Stimulated activated CD4-positive, alpha-beta T cell treated with anti-CD3 and anti-CD28 coated beads, Interleukin-1b, Interleukin-23, amount 100 ng/mL, for 48 hours (primary cell): Measurements from ENCODE around the gene TMEM205.
"Not testable (repeated sequence)": the region's sequence is repeated elsewhere in the genome, so short reads cannot be mapped to it uniquely, and the experiment has no call there.

ENCODE experiments used
- DNase-seq: peaks from one replicate; pipeline ENCODE4 v3.0.0-alpha.2; 2020

The TMEM205 gene

DNA sequence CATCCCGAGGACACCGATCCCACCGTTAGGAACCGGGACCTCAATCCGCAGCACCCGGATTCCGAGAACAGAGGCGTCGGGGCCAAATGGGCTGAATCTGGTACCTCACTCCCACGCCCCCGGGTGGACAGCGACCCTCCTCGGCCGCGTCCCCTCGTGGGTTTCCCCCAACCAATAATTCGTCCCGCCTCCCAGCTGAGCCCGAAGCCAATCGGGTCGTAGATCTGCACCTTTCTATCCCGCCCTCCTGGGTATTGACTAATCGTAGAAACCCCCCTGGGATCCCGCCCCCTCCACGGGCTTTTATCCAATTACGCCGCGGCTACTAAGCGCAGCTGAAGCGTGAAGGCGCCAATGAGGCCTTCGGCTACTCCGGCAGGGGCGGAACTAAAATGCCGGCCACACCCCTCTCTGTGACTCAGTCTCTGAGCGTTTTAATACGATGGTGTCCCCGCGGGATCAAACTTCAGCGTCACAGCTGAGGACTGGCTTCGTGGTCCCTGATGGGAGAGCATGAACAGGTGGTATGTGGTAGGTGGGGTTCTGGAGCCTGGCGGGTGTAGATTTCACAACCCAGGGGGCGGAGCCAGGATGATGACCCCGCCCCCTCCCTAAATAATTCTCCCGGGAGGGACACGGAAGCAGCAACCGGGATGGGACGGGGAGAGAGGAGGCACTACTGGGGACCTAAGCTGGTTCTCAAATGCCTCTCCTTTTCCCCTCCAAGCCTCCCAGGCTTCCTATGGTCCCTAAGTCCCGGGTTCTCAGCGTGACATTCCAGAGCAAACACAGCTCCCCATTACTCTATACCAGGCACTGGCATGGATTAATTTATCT, at the start of gene TMEM205, which contains the start of gene CCDC159:
TSS of gene TMEM205 (minus strand) at position 165 of the 837 bp plus-strand sequence. CDS start 649 bp downstream, outside the sequence.
TSS of gene CCDC159 (plus strand) at position 416 of the 837 bp plus-strand sequence. CDS start at position 504, 88 bp downstream.
- DNase-seq, result peak; percentile 99

GRCh38 chr19:11390933-11391680, 45.0 kb upstream of the TMEM205 start:
- DNase-seq, result no peak

DNA sequence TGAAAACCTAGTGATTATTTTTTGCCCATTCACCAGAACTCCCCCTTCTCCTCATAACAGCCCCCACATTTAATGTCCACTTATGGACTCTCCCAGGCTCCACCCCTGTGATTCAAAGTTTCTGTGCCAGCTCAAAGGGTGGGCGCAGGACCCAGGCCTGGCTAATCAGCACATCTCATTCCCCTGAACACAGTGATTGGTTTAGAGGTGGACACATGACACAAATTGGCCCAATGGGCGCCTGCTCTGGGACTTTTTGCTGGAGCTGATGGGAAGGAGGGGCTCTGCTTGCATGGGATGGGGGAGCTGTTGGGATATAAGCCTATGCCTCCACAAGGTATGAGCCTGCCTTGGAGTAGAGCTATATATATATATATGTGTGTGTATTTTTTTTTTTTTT, 44.3 kb upstream of the TMEM205 start:
- no peak for DNase-seq

DNA sequence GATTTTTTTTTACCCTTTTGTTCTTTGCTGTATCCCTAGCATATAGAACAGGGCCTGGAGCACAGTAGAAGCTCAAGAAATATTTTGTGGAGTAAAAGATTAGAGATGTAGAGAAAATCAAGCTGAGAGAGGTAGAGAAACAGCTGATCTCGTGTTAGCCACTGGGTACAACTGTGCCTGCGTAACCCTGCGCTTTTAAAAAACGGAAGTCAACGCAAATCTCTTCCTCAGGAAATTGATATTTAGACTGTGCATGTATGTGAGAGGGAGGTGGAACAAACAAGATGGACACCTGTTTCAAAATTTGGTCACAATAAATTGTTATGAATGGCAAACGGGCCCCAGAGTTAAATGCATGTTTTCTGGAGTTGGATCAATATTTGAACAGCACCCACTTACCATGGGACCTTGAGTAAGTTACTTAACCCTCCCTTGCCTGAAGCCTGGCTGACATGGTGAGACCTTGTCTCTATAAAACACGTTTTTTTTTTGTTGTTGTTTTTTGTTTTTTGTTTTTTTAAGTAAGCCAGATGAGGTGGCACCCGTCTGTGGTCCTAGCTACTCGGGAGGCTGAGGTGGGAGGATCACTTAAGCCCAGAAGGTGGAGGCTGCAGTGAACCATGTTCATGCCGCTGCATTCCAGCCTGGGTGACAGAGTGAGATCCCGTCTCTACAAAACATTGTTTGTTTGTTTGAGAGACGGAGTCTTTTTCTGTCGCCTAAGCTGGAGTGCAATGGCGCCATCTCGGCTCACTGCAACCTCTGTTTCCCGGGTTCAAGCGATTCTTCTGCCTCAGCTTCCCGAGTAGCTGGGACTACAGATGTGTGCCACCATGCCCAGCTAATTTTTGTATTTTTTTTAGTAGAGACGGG, 41.3 kb upstream of the TMEM205 start:
- no peak for DNase-seq

GRCh38 chr19:11384778-11385129, 38.7 kb upstream of the TMEM205 start:
- DNase-seq, result no peak

DNA sequence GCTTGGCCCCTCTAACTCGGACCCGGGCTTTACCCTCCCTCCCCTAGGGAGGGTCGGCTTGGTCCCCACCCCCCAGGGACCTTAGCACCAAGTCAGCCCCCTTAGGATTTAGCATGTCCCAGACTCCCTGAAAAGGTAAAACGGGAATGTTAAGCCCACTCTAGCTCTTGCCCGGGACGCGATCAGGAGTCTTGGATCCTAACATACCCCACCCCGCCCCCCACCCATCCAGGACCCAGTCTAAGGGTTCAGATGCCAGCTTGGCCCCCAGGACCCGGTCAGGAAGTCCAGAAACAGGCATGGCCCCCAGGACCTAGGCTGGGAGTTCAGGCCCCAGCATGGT, 37.6 kb upstream of the TMEM205 start:
- no peak for DNase-seq

- DNase-seq, result peak; percentile 51
These were observed 37.0 kb upstream of the TMEM205 start for GRCh38 chr19:11382898-11383705.

DNA sequence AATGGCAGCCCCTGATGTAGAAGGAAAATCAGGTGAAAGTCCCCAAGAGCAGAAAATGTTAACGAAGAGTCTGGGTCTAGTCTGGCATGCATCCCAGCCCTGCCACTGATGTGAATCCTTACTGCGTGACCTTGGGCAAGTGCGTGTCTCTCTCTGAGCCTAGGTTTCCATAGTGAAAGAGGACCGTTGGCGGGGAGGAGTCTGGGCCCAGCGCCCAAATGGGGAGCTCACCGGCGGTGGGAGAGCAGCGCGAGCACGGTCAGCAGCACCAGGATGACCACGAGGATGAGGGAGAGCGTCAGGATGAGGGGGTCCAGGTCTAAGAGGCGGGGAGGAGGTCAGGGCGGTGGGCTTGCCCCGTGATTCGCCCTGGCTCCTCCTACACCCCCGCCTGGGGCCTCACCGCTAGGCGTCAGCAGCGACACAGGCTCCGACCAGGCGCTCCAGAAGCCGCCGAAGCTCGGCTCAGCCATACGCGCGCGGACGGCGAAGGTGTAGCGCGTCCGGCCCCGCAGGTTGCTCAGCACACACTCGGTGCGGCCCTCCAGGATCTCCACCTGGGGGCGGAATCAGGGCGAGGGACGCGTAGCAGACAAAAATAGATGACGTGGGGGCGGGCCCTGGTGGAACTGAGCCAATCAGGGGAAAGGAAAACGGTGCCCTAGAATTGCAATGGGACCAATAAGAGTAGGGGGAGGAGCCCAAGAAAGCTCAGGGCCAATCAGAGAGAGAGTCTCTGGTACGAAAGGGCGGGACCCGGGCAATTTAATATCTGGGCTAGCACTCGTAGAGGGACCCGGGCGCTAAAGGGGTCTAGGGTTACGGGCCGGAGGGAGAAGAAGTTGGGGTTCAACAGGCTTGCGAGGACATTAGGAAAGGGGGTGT, 34.8 kb upstream of the TMEM205 start:
- DNase-seq, result peak; percentile 97

DNA sequence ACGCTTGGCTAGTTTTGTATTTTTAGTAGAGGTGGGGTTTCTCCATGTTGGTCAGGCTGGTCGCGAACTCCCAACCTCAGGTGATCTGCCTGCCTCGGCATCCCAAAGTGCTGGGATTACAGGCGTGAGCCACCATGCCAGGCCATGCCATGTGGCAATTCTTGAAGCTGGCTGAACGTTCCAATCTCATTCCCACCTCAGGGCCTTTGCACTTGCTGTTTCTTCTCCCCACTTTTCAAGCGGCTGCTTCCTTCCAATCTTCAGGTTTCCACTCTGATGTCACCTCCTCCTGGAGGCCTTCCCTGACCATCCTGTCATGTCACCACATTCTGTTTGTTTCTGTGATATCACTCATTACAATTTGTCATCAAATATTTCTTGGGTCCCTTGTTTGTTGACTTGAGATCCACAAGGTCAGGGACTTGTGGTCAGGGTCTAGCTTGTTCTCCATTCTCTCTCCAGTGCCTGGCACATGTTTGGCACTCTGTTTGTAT, 33.8 kb upstream of the TMEM205 start:
- DNase-seq, result no peak

- not testable (repeated sequence) for DNase-seq
These were observed 33.3 kb upstream of the TMEM205 start for GRCh38 chr19:11379269-11379845.

DNA sequence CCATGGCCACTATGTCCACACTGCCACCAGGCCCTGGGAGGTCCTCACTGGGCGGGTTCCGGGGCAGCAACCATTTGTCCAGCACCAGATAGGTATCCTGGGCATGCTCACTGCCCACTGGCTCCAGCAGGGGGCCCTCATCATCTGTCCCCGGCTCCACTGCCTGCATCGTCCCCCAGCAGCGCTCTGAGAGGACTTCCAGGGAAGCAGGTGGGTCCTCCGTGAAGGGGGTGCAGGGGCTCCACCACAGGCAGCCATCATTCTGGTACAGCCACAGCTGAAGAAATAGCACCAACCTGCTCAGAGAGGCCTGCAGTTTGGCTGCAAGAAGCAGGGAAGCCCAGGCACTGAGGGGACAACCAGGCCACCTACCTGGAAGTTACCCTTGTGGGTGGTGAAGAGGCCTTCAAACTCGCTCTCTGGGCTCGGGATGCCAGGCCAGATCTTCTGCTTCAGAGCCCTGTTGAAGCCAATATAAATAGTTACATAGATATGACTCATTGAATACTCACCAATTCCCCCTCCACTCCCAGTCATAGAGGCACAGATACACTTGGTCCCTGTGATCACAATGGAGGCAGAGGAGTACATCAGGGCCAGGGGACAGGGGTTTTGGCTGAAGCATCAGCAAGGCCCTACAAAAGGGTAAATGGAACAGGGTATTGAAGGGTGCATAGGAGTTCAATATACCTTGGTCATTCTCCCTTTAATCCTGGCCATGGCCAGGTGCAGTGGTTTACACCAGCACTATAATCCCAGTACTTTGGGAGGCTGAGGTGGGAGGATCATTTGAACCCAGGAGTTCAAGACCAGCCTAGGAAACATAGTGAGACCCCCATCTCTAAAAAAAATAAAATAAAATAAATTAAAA, 32.5 kb upstream of the TMEM205 start:
- DNase-seq, result no peak

DNA sequence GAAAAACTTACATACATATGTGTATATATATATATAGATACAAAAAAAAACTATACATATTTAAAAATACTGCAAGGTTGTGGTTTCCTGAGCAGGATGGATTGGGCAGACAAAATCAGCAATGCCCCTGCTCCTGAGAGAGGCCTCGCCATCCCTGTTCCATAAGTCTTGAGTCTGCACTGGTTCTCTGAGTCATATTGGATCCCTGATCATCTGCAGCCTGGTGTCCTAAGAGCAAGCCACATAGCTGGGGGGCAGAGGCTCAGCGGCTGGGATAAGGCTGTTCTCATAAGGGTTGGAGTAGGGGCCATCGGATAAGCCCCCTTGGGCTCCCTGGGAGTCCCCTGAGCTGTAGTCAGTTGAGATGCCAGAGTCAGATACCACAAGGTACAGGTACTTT, 31.7 kb upstream of the TMEM205 start:
- DNase-seq, result no peak

DNA sequence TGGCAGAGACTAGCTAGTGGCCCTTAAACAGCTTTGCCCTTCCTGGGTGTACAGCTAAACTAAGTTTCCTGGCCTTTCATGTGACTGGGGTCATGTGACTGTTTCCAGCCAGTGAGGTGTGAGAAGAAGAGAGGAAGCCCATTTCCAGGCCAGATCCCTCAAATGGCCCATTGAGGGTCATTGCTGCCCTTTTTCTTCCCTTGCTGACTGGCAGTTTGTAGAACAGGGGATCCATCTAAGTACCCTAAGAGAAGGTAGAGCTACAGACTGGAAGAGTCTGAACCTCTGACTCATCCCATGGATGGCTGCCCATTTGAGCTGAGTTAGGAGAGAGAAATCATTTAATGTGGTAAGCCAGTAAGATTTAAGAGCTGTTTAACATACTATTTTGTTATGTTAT, 31.2 kb upstream of the TMEM205 start:
- no peak for DNase-seq

DNA sequence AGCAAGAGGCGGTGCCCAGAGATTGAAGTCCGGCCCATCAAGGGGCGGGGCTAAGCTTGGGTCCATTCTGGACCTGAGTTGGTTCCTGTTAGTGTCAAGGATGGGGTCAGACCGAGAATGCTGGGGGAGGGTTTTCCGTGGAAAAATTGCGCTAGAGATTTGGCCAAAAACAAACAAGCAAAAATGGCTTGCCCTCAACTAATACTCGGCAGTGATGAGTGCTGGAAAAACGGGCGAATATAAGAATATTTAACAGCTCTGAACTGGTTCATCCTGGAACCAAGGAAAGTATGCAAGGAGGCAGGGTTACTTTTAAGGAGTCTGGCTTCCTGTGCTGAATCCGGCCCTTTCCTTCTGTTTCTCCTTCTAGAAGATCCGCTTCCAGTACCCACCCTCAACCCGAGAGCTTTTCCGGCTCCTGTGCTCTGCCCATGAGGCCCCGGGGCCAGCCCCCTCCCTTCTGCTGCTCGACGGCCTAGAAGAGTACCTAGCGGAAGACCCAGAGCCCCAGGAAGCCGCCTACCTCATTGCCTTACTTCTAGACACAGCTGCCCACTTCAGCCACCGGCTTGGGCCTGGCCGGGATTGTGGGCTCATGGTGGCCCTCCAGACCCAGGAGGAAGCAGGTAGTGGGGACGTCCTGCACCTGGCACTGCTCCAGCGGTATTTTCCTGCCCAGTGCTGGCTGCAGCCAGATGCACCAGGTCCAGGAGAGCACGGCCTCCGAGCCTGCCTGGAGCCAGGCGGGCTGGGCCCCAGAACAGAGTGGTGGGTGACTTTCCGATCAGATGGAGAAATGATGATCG, 29.3 kb upstream of the TMEM205 start:
- peak; percentile 76 for DNase-seq

DNA sequence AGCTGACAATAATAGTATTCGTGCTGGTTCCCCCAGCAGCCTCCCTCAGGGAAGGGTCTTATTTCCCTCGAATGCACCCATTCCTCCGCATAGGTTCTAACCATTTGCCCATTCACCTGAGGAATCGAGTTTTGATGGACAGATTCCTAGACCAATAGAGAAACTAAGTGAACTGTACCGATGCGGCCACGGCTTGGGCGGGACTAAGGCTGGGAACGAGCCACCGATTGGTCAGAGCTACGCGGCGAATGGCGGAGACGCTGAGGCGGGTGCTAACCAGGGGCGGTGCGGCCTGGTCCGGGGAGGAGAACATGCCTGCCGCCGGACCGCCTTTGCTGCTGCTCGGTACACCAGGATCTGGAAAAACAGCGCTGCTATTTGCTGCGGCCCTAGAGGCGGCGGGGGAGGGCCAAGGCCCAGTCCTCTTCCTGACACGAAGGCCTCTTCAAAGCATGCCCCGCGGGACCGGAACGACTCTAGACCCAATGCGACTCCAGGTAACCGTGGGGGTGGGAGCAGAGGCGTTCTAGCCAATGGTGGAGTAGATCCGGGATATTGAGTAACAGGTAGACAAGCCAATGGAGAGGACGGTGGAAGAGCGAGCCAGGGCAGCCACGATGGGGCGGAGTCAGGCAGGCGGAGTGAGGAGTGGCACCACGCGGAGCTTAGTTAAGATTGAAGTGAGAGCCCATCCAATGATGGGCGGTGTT, 28.5 kb upstream of the TMEM205 start, which contains the start of gene SWSAP1:
TSS of gene SWSAP1 (plus strand) at position 234 of the 710 bp plus-strand sequence. CDS start at position 249, 15 bp downstream.
- DNase-seq, result peak; percentile 97

DNA sequence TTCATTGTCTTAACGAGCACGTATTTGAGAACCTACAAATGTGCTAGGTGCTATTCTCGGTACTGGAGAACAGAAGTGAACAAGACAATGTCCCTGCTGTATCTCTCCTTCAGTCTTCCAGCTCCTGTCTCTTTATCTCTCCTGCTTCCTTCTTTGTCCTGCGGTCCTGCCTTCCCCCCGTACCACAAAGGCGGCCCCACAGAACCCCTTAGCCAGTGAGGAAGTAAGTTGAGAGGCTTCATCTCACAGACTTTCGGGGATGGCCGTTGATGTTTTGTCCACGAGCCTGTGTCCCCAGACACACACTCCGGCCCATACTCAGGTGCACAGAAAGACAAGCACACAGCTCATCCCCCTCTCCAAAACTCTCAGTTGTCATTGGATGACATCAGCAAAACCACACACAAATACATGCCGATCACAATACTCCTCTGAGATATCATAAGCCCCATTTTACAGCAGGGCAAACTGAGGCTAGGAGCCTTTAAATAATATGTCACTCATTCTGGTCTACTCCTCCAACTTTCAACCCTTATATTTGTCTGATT, 27.9 kb upstream of the TMEM205 start:
- DNase-seq, result no peak

- no peak for DNase-seq
These were observed 27.3 kb upstream of the TMEM205 start for GRCh38 chr19:11373166-11373884.
